Transverse colon (tissue), 4 donors: ENCODE measurements around the gene UBE2V1. TPM values are rescaled to one million over a fixed set of nuclear protein-coding genes. Genes with fewer than 3 reads are reported as not detected.
A peak's percentile ranks its signal among the peaks of the same experiment; 100 is the strongest.

Source experiments
- DNase-seq: peaks from one replicate; pipeline ENCODE4 v3.0.0-alpha.2; 2019
- H3K27ac ChIP-seq, 4 donors: fragments of 200-600 bp; sonication (generic); 2 replicates each; pipeline ENCODE4 v1.5.1; 2016 to 2018; ENCODE audit warnings: inconsistent platforms in 4 of 4
- H3K27me3 ChIP-seq: fragments of 200-600 bp; sonication (generic); 2 replicates; pipeline ENCODE4 v1.5.1; 2017; ENCODE audit warnings: inconsistent platforms
- H3K36me3 ChIP-seq, 4 donors: fragments of 200-600 bp; sonication (generic); 2 replicates each; pipeline ENCODE4 v1.5.1; 2017 to 2019; ENCODE audit warnings: inconsistent platforms in 4 of 4
- H3K4me1 ChIP-seq, 4 donors: fragments of 200-600 bp; sonication (generic); 2 replicates each; pipeline ENCODE4 v1.5.1; 2017 to 2020; ENCODE audit warnings: inconsistent platforms in 4 of 4
- H3K4me3 ChIP-seq, 4 donors: fragments of 200-600 bp; sonication (generic); 1 replicate in 1 of 4; 2 replicates in 3 of 4; pipeline versions ENCODE4 v1.5.1 to v1.6.1; 2017 to 2019; ENCODE audit warnings: inconsistent platforms in 4 of 4
- H3K9me3 ChIP-seq, 2 donors: fragments of 200-600 bp; sonication (generic); 2 replicates each; pipeline ENCODE4 v1.5.1; 2017 to 2019; ENCODE audit warnings: inconsistent platforms in 2 of 2
- EP300 ChIP-seq: sonication (generic); formaldehyde crosslinking; IDR thresholded peaks from one replicate; pipeline ENCODE4 v1.6.1; 2017; ENCODE audit warnings: antibody characterized with exemption, low read depth
- POLR2A ChIP-seq: fragments of 450-650 bp; IDR thresholded peaks from one replicate; pipeline ENCODE4 v1.6.1; 2016; ENCODE audit warnings: antibody characterized with exemption, mild to moderate bottlenecking, moderate library complexity
- POLR2AphosphoS5 ChIP-seq, 3 donors: sonication (generic); formaldehyde crosslinking; IDR thresholded peaks; one replicate each; pipeline ENCODE4 v1.6.1; 2016; ENCODE audit warnings: antibody characterized with exemption in 3 of 3
- WGBS, 2 donors: methylation state at CpG; one replicate each; pipeline ENCODE4 v1.1.5; 2018; ENCODE audit warnings: low coverage in 1 of 2; 5-methylcytosine and 5-hydroxymethylcytosine counted together
- in situ Hi-C, 4 donors: fragments of 200-750 bp; cut with MboI; loops; one replicate each; pipeline versions ENCODE4 v1.15.0 to v1.15.1; 2017; ENCODE audit warnings: low sequenced_read_pairs in 3 of 4, low pct_ligation_motif_present in 1 of 4, low pct_unique_long_range_greater_than_20kb in 1 of 4
- intact Hi-C: fragments of 100-400 bp; cut with DNase I; formaldehyde crosslinking; loops from one replicate; pipeline ENCODE4 v1.15.1; 2023; ENCODE audit warnings: low total_unique reads
- total RNA-seq, 4 donors: library from RNA; depleted of rRNA; stranded (reverse); fragments of >200 nt; gene quantifications; one replicate each; pipeline ENCODE4 v1.1.0, GENCODE V29; 2016
- TF ChIP-seq, protein P1 (sequence below), 5 experiments: fragments of 200-600 bp in 3 of 5; fragments of 450-650 bp in 2 of 5; sonication (generic) in 3 of 5; IDR thresholded peaks; 1 replicate in 2 of 5; 2 replicates in 3 of 5; pipeline ENCODE4 v1.5.1; 2016 to 2017; ENCODE audit warnings: antibody characterized with exemption in 5 of 5, inconsistent platforms in 3 of 5, mild to moderate bottlenecking in 2 of 5, moderate library complexity in 1 of 5

UBE2V1 gene
- total RNA-seq, 4 donors from 2014 or later, result 23.7 to 104 (median 62.8) TPM

- Histone ChIP-seq H3K27me3 (no peaks in the 10 kb centered on the region), H3K27ac (no peak overlapping the region), H3K4me1 (peaks cover 24 to 84% (median 35%) of the 10 kb centered on the region in 4 donors), H3K9me3 (no peaks in the 10 kb centered on the region), H3K4me3 (no peak overlapping the region), H3K36me3 (no peaks in the 10 kb centered on the region)
- TF ChIP-seq POLR2A (no peak), EP300 (no peak), POLR2AphosphoS5 (IDR thresholded peaks at IDR 0.05) (no peak)
- TF ChIP-seq, protein P1, sequence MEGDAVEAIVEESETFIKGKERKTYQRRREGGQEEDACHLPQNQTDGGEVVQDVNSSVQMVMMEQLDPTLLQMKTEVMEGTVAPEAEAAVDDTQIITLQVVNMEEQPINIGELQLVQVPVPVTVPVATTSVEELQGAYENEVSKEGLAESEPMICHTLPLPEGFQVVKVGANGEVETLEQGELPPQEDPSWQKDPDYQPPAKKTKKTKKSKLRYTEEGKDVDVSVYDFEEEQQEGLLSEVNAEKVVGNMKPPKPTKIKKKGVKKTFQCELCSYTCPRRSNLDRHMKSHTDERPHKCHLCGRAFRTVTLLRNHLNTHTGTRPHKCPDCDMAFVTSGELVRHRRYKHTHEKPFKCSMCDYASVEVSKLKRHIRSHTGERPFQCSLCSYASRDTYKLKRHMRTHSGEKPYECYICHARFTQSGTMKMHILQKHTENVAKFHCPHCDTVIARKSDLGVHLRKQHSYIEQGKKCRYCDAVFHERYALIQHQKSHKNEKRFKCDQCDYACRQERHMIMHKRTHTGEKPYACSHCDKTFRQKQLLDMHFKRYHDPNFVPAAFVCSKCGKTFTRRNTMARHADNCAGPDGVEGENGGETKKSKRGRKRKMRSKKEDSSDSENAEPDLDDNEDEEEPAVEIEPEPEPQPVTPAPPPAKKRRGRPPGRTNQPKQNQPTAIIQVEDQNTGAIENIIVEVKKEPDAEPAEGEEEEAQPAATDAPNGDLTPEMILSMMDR (IDR thresholded peaks at IDR 0.05), result no peak
- 30 to 42% methylated on average over 2 to 4 of the region's 4 CpGs for WGBS, 2 donors
- intact Hi-C loops, result no loop called here
- in situ Hi-C loops, result no loop called here
- DNase-seq, result no peak
Observed at GRCh38 chr20:50101887-50102286, 11.1 kb downstream of the UBE2V1 start.

GRCh38 chr20:50101281-50101680 is 11.7 kb downstream of the UBE2V1 start:
- WGBS, 2 donors, result 66 to 85% methylated on average over 2 of the region's 2 CpGs
- in situ Hi-C loops, result no loop called here

DNA sequence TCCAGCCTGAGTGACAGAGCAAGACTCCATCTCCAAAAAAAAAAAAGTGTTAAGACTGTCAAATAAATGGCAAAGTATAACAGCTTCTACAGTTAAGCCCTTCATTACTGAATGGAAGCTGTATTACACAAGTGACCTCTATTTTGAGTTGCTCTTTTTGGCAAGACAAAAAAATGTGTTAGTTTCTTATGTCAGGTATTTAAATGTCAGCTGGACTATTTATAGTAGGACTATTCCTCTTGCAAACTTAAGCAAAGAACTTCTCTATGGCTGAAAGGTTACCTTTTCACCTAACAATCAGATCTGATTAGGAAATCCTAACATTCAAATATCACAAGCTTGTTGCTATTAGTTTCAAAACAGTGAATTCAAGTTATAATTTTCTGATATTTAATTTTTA is 12.4 kb downstream of the UBE2V1 start:
- H3K27me3 ChIP-seq, result no peaks in the 10 kb centered on the region
- DNase-seq, result no peak
- H3K9me3 ChIP-seq, result no peaks in the 10 kb centered on the region
- peaks cover 24 to 80% (median 34%) of the 10 kb centered on the region in 4 donors for H3K4me1 ChIP-seq
- in situ Hi-C loops (no loop called here), intact Hi-C loops (no loop called here)
- peak overlapping the region in 1 of 4 donors; percentile 21 for H3K27ac ChIP-seq
- H3K4me3 ChIP-seq, result no peak overlapping the region
- TF ChIP-seq POLR2A (no peak), POLR2AphosphoS5 (IDR thresholded peaks at IDR 0.05) (no peak), EP300 (no peak)
- TF ChIP-seq, protein P1 (IDR thresholded peaks at IDR 0.05), result no peak
- peaks cover 0 to 10% (median 3%) of the 10 kb centered on the region in 4 donors for H3K36me3 ChIP-seq

More at GRCh38 chr20:50101281-50101680, 11.7 kb downstream of the UBE2V1 start:
- intact Hi-C loops, result no loop called here
- no peak overlapping the region for H3K27ac ChIP-seq
- no peak overlapping the region for H3K4me3 ChIP-seq
- no peaks in the 10 kb centered on the region for H3K9me3 ChIP-seq
- no peak for DNase-seq
- peaks cover 0 to 4% (median 1%) of the 10 kb centered on the region in 4 donors for H3K36me3 ChIP-seq
- H3K27me3 ChIP-seq, result no peaks in the 10 kb centered on the region
- TF ChIP-seq, protein P1 (IDR thresholded peaks at IDR 0.05), result no peak
- peaks cover 24 to 81% (median 34%) of the 10 kb centered on the region in 4 donors for H3K4me1 ChIP-seq

- no peaks in the 10 kb centered on the region for H3K27me3 ChIP-seq
- intact Hi-C loops, result no loop called here
- in situ Hi-C loops, result no loop called here
- peaks cover 0 to 16% (median 3%) of the 10 kb centered on the region in 4 donors for H3K36me3 ChIP-seq
- H3K4me3 ChIP-seq, result no peak overlapping the region
- peak overlapping the region in 1 of 4 donors; percentile 45 for H3K27ac ChIP-seq
- H3K9me3 ChIP-seq, result no peaks in the 10 kb centered on the region
- peaks cover 24 to 72% (median 36%) of the 10 kb centered on the region in 4 donors for H3K4me1 ChIP-seq
- DNase-seq, result no peak
- TF ChIP-seq, protein P1 (IDR thresholded peaks at IDR 0.05), result no peak
- no peak for TF ChIP-seq EP300
- TF ChIP-seq POLR2AphosphoS5 (IDR thresholded peaks at IDR 0.05), result no peak
- TF ChIP-seq POLR2A, result no peak
- 78 to 90% methylated on average over 2 to 5 of the region's 5 CpGs for WGBS, 2 donors
Observed at GRCh38 chr20:50099565-50099991, 13.4 kb downstream of the UBE2V1 start.
